ACC112 (cell line): ENCODE measurements around the gene PRKAG2.

Experiments used
- H2AFZ ChIP-seq: fragments of 200-600 bp; sonication (generic); one replicate; pipeline ENCODE4 v1.6.0; 2017; ENCODE audit warnings: antibody characterized with exemption, low read length; ENCODE audit not compliant: unreplicated experiment
- H3K27ac ChIP-seq: fragments of 200-600 bp; sonication (generic); 2 replicates; pipeline ENCODE4 v1.5.1; 2014; ENCODE audit warnings: low read depth, mild to moderate bottlenecking, antibody characterized with exemption, low read length, moderate library complexity
- H3K27me3 ChIP-seq: fragments of 200-600 bp; sonication (generic); 2 replicates; pipeline ENCODE4 v1.6.1; 2014; ENCODE audit warnings: mild to moderate bottlenecking, antibody characterized with exemption, low read length, moderate library complexity, mixed read lengths; ENCODE audit not compliant: insufficient read depth
- H3K36me3 ChIP-seq: fragments of 200-600 bp; sonication (generic); 2 replicates; pipeline ENCODE4 v1.6.1; 2016; ENCODE audit warnings: mild to moderate bottlenecking, antibody characterized with exemption, low read length, moderate library complexity, mixed read lengths; ENCODE audit not compliant: insufficient read depth
- H3K4me1 ChIP-seq: fragments of 200-600 bp; sonication (generic); one replicate; pipeline ENCODE4 v1.6.1; 2016; ENCODE audit warnings: low read length, mixed read lengths; ENCODE audit not compliant: insufficient read depth, unreplicated experiment, control insufficient read depth
- H3K4me3 ChIP-seq: fragments of 200-600 bp; sonication (generic); 2 replicates; pipeline ENCODE4 v1.5.1; 2014; ENCODE audit warnings: mild to moderate bottlenecking, low read depth, low read length
- H3K79me2 ChIP-seq: fragments of 200-600 bp; sonication (generic); one replicate; pipeline ENCODE4 v1.6.0; 2016; ENCODE audit warnings: low read length; ENCODE audit not compliant: control insufficient read depth, unreplicated experiment, insufficient read depth

PRKAG2 gene

DNA sequence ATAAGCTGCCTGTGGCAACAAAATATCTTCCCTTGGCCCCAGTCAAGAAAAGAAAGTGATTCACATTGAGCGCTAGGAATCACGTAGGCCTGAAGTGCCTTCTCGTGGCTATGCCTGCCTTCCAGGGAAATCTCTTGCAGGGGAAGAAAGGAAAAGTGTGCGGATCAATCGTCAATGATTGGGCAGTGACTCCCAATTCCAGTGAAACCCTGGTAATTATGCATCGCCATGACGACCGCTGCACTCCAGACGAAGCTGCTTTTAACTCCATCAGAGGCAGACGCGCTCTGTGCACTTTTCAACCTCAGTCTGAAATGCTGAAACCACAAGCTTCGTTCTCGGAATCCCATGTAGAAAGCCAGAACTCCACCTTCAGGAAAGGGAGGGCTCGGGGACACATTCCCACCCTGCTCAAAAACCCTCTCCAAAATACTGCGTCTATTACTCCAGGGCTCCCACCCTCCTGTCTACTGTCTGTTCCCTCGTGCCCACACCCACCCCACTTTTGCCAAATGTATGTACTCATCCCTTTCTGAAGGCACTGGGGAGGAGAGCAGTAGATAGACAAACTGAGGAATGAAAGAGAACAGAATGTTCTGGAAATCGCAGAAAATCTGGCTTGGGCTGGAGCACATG lies 24.2 kb upstream of the PRKAG2 start:
- H3K27me3 ChIP-seq, result peaks cover 77% of the 10 kb centered on the region
- no peak overlapping the region for H3K27ac ChIP-seq
- H3K36me3 ChIP-seq, result no peaks in the 10 kb centered on the region
- peak overlapping the region; percentile 62 for H3K4me3 ChIP-seq
- H2AFZ ChIP-seq, result no peak overlapping the region
- H3K4me1 ChIP-seq, result no peaks in the 10 kb centered on the region
- H3K79me2 ChIP-seq, result no peaks in the 10 kb centered on the region

DNA sequence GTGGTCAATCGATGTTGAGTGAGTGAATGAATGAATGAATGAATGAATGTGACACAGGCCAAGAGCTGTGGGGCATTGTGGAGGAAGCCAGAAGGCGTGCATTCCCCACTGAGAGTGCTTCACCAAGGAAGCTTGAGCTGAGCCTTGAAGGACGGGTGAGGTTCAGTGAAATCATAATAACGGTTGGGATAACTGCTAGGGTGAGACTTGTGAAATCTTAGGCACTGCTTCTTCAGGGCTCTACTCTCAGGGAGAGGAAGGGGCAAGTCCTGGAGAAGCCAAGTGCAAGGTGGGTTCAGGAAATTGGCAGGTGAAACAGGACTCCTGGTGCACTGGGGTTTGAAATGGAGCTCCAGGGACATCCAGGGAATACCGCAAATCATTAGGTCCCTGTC lies 23.7 kb upstream of the PRKAG2 start:
- H3K79me2 ChIP-seq, result no peaks in the 10 kb centered on the region
- H3K36me3 ChIP-seq, result no peaks in the 10 kb centered on the region
- H3K4me3 ChIP-seq, result peak overlapping the region; percentile 62
- H2AFZ ChIP-seq, result no peak overlapping the region
- no peaks in the 10 kb centered on the region for H3K4me1 ChIP-seq
- H3K27ac ChIP-seq, result no peak overlapping the region
- peaks cover 72% of the 10 kb centered on the region for H3K27me3 ChIP-seq

DNA sequence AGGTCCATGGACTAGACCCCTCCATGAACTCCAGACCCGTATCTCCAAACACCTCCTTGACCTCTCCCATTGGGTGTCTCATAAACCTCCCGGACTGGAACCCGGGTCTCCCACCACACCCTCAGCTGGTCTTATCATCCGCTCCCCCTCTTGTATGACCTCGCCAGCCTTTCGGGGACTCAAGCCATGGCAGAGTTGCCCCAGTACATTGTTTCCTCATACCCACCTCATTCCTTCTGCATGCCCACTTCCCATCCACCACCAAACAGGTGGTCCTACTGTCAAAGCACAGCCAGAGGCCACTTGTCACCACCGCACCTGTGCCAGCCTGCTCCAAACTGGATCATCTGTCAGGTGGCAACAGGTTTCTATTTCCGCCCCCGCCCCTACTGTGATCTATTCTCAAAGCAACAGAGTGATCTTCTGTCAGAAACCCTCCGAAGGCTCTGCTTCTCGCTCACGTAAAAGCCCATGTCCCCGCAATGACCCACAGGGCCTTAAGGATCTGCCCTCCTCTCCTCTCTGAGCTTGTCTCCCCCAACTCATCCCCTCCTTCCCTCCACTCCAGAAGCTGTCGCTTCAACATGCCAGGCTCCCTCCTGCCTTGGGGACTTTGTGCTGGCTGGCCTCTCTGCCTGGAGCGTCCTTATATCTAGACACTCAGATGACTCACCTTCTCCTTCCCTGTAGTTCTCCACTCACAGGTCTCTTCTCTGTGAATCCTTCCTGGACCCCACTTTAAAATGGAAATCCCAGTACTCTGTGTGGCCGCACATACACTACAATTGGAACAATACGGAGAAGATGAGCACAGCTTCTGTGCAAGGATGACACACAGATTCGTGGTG lies 22.8 kb upstream of the PRKAG2 start:
- no peak overlapping the region for H3K27ac ChIP-seq
- H3K36me3 ChIP-seq, result no peaks in the 10 kb centered on the region
- H3K27me3 ChIP-seq, result peaks cover 66% of the 10 kb centered on the region
- H2AFZ ChIP-seq, result no peak overlapping the region
- no peak overlapping the region for H3K4me3 ChIP-seq
- no peaks in the 10 kb centered on the region for H3K79me2 ChIP-seq
- no peaks in the 10 kb centered on the region for H3K4me1 ChIP-seq

DNA sequence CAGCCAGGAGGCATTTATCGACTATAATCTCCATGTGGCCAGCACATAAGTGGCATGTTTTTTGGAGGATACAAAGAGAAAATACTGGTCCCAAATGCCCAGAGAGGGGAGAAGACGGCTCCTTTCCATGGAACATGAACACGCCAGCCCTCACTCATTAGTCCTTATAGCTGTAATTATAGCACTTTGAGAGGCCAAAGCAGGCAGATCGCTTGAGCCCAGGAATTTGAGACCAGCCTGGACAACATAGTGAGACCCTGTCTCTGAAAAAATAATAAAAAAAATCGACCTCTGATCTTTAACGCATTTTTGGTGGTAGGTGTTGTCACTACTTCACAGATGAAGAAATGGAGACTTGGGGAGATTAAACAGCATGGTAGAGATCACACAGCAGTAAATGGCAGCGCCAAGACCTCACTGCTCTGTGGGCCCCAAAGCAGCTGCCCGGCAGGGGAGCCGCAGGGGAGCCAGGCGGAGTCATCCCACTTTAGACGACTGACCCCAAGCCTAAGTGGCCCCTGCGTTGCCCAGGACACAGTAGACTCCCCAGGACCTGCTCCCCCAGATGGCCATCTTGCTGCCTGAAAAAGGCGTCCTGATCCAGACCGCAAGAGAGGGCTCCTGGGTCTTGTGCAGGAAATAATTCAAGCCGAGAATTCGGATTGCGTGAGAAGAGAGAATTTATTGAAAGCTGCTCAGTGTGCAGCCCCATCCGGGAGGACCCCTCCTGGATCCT lies 21.2 kb upstream of the PRKAG2 start:
- Histone ChIP-seq H3K27ac (no peak overlapping the region), H3K4me1 (no peaks in the 10 kb centered on the region), H3K4me3 (no peak overlapping the region), H3K79me2 (no peaks in the 10 kb centered on the region), H3K27me3 (peaks cover 60% of the 10 kb centered on the region), H3K36me3 (no peaks in the 10 kb centered on the region), H2AFZ (no peak overlapping the region)

DNA sequence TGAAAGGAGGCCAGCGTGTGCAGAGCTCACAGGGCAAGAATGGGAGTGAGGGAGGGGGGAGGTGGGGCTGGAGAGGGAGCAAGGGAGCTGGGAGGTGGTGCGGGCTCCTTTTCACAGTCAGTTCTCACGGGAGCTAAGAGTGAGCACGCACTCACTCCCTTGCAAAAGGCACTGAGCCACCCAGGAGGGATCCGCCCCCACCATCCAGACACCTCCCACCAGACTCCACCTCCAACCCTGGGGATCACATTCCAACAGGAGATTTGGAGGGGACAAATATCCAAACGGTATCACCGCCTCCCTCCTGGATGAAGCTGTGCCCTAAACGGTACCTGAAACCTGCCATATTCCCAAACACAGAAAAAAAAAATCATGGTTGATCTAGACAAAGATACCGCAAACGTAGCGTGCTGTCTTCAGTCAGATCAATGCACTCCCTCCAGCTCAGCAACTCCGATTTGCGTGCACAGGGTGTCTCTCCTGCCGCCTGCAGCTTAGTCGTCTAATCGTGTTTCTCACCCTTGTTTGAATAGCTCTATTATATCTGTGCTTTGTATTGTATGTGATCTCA lies 20.3 kb upstream of the PRKAG2 start:
- Histone ChIP-seq H3K4me1 (no peaks in the 10 kb centered on the region), H2AFZ (no peak overlapping the region), H3K79me2 (no peaks in the 10 kb centered on the region), H3K27me3 (peaks cover 61% of the 10 kb centered on the region), H3K27ac (no peak overlapping the region), H3K36me3 (no peaks in the 10 kb centered on the region), H3K4me3 (peak overlapping the region; percentile 16; the same call in 1 of the 2 replicates)

DNA sequence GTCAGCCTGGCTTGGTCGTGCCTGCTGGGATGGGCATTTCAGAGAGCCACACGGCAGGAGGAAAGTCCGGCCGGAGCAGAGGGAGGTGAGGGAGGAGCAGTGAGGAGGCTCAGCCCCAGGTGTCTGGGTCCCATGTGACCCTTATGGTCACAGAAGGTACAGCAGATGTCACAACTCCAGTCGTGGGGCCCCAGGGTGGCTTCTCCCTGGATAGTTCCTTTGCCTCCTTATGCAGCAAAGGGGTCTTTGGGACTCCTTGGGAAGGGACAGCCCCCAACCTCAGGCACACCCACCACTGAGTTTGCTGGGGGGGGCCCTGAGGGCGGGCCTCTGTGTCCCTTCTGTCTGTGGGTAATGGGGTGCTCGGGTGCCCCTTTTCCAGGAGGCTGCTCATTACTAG lies 19.6 kb upstream of the PRKAG2 start:
- no peak overlapping the region for H2AFZ ChIP-seq
- H3K27me3 ChIP-seq, result peaks cover 60% of the 10 kb centered on the region
- H3K4me1 ChIP-seq, result no peaks in the 10 kb centered on the region
- no peaks in the 10 kb centered on the region for H3K36me3 ChIP-seq
- no peak overlapping the region for H3K4me3 ChIP-seq
- H3K27ac ChIP-seq, result no peak overlapping the region
- H3K79me2 ChIP-seq, result no peaks in the 10 kb centered on the region

DNA sequence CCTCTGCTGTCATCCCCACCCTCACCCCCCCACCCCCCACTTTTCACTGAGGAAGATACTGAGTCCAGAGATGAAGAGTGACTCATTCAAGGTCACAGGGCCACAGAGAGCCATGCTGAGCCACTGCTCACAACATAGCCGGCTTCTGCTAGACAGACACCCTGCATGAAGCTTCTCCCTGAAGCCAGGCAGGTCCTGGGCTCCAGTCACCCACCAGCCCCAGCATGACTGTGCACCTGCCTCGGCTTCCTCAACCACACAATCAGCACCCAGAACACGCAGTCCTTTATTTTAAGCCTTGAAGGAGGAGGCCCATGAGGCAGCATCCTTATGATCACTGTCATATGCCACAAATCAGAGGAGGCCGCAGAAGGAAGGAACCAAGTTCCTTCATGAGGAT lies 19.2 kb upstream of the PRKAG2 start:
- Histone ChIP-seq H3K27ac (no peak overlapping the region), H3K79me2 (no peaks in the 10 kb centered on the region), H3K4me3 (no peak overlapping the region), H3K27me3 (peaks cover 62% of the 10 kb centered on the region), H3K36me3 (no peaks in the 10 kb centered on the region), H2AFZ (no peak overlapping the region), H3K4me1 (no peaks in the 10 kb centered on the region)

DNA sequence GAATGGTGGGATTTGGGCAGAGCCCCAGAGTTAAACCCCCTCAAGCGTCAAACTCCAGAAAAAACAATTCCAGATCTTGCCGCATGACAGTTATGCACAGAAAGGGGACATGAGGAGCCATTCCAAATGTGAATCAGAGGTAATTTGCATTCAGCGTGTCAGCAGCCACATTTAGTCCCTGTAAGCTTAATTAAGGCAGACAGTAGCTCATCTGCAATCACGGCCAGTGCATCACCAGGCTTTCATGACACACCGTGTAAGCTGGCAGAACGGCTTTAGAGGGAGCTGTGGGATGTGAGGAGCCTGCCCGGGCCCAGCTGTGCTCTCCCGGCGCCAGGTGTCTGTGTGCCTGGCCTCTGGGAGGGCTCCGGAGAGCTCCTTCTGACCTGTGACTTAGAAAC lies 18.7 kb upstream of the PRKAG2 start:
- Histone ChIP-seq H3K4me3 (no peak overlapping the region), H2AFZ (no peak overlapping the region), H3K27ac (no peak overlapping the region), H3K4me1 (no peaks in the 10 kb centered on the region), H3K79me2 (no peaks in the 10 kb centered on the region), H3K36me3 (no peaks in the 10 kb centered on the region), H3K27me3 (peaks cover 62% of the 10 kb centered on the region)

DNA sequence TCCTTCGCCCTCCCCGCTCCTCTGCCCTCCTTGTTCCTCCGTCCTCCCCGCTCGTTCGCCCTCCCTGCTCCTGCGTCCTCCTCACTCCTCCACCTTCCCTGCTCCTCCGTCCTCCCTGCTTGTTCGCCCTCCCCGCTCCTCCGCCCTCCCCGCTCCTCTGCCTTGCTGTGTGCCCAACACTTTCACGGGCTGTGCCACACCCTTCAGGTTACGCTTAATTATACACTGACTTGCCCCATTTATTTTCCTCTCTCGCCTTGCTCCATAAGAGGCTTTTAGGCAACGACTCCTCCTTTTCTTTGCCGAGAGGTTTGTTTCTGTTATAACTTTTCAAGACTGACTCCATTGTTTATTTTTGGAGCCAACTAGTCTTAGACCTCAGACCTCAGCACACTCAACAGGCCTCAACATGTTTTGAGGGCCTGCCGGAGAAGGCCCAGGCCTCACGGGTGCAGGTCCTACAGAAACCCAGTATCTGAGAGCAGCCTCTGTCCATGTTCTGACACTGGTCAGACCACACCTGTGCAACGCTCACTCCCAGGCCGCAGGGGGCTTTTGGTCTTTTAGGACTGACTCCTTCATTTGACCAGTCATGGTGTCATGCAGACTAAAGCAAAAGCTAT lies 18.2 kb upstream of the PRKAG2 start:
- Histone ChIP-seq H3K36me3 (no peaks in the 10 kb centered on the region), H3K79me2 (no peaks in the 10 kb centered on the region), H3K4me1 (no peaks in the 10 kb centered on the region), H3K4me3 (no peak overlapping the region), H3K27me3 (peaks cover 62% of the 10 kb centered on the region), H2AFZ (no peak overlapping the region), H3K27ac (no peak overlapping the region)
